ENCODE measurements around the gene PPIL1. TPM values are rescaled to one million over a fixed set of nuclear protein-coding genes. Genes with fewer than 3 reads are reported as not detected.

Gene PPIL1
- total and polyA plus RNA-seq, 2 of the 4 experiments (the other 2 are of a cell fraction) = 28.4 to 58.4 TPM

- H3K9me1 ChIP-seq (ENCODE audit: insufficient read depth, low read length) = no peaks in the 10 kb centered on the region
- H2BK120ac ChIP-seq (ENCODE audit: low read depth, low read length) = no peak overlapping the region
- 86% methylated on average over 1 of the region's 7 CpGs; no CpG with 5 or more reads in 1 of the 2 experiments for WGBS, 2 experiments (ENCODE audit: extremely low coverage in 2 of 2, insufficient read length in 1 of 2)
- H3K4me2 ChIP-seq (ENCODE audit: low read depth, low read length) = no peak overlapping the region
- H3K36me3 ChIP-seq (ENCODE audit: control insufficient read depth, insufficient read depth, low read length) = no peaks in the 10 kb centered on the region
- H2AFZ ChIP-seq (replicated peaks; ENCODE audit: low read length, poor library complexity) = no peak overlapping the region
- no peak overlapping the region for H3K18ac ChIP-seq (ENCODE audit: low read depth, low read length)
- no peak overlapping the region for H3K4ac ChIP-seq (ENCODE audit: low read depth, low read length)
- ATAC-seq (ENCODE audit: low read depth) = no peak
- DNase-seq = no peak
- H3K23ac ChIP-seq (ENCODE audit: low read depth, low read length) = no peak overlapping the region; the same call in 1 of the 2 replicates
- no peak overlapping the region for H4K5ac ChIP-seq (ENCODE audit: low read depth, low read length)
- in situ Hi-C loops (cut with MboI; ENCODE audit: low sequenced_read_pairs) (no loop called here), intact Hi-C loops (cut with micrococcal nuclease) (no loop called here), dilution Hi-C loops (cut with HindIII; ENCODE audit: low sequenced_read_pairs, unreplicated experiment) (no loop called here)
- no peaks in the 10 kb centered on the region for H3K79me1 ChIP-seq (ENCODE audit: low read depth in 1 of 2, low read length in 2 of 2)
- TF ChIP-seq RCOR1 (IDR thresholded peaks at IDR 0.05; ENCODE audit: insufficient replicate concordance, low read length) (no peak), FOS (IDR thresholded peaks at IDR 0.05; ENCODE audit: low read depth, low read length) (no peak), CTCF (conservative IDR thresholded peaks at IDR 0.05; ENCODE audit: low read depth, low read length) (no peak), SMC3 (IDR thresholded peaks at IDR 0.05; ENCODE audit: low read depth, low read length) (no peak), NFE2L2 (IDR thresholded peaks at IDR 0.05; ENCODE audit: low read depth, low read length) (no peak), MXI1 (IDR thresholded peaks at IDR 0.05; ENCODE audit: borderline replicate concordance, low read depth, low read length) (no peak), CHD1 (IDR thresholded peaks at IDR 0.05; ENCODE audit: low read depth, low read length) (no peak), MAFK (IDR thresholded peaks at IDR 0.05; ENCODE audit: low read depth, low read length) (no peak), USF2 (IDR thresholded peaks at IDR 0.05; ENCODE audit: low read depth, low read length) (no peak)
- no peak overlapping the region for H2AK5ac ChIP-seq (ENCODE audit: low read depth, low read length)
- no peak overlapping the region for H3K56ac ChIP-seq (ENCODE audit: extremely low read depth, insufficient read depth, low read length)
- H4K8ac ChIP-seq (ENCODE audit: low read depth in 2 of 2, low read length in 2 of 2) = no peak overlapping the region
- H4K20me1 ChIP-seq (ENCODE audit: insufficient read depth, low read length) = no peaks in the 10 kb centered on the region
- H2BK20ac ChIP-seq (ENCODE audit: low read depth, low read length) = no peak overlapping the region
- no peaks in the 10 kb centered on the region for H3K9me3 ChIP-seq (ENCODE audit: control insufficient read depth, insufficient read depth, low read length)
- no peak overlapping the region for H4K91ac ChIP-seq (ENCODE audit: insufficient read depth, low read depth, low read length)
- H3K4me3 ChIP-seq (ENCODE audit: insufficient read depth, low read depth, low read length) = no peak overlapping the region
- peaks cover 56% of the 10 kb centered on the region for H3K27me3 ChIP-seq (ENCODE audit: control insufficient read depth, insufficient read depth, low read length)
- ChIA-PET POLR2A (ENCODE audit: unreplicated experiment) (no interaction called here), CTCF (no interaction called here)
- no peak overlapping the region for H2BK5ac ChIP-seq (ENCODE audit: low read depth, low read length, poor library complexity, severe bottlenecking)
- H2BK15ac ChIP-seq (ENCODE audit: low read depth, low read length) = no peak overlapping the region
- no peak overlapping the region for H3K27ac ChIP-seq (ENCODE audit: insufficient read depth, low read length)
- no peaks in the 10 kb centered on the region for H3K4me1 ChIP-seq (ENCODE audit: control insufficient read depth, insufficient read depth, low read length)
- no peak overlapping the region for H3K9ac ChIP-seq (ENCODE audit: low read depth, low read length)
- no peak overlapping the region for H2AK9ac ChIP-seq (replicated peaks; ENCODE audit: low read depth, low read length, poor library complexity)
- BruUV-seq (replicated peaks) = no TSS peak
- H3K14ac ChIP-seq (replicated peaks; ENCODE audit: low read depth, low read length) = no peak overlapping the region
These were observed 69.4 kb downstream of the PPIL1 start for GRCh38 chr6:36805096-36805797.

All from IMR-90 (cell line).